Uterus (tissue), 4 donors: ENCODE measurements around the gene PRDM15. TPM values are rescaled to one million over a fixed set of nuclear protein-coding genes. Genes with fewer than 3 reads are reported as not detected.

Experiments used
- DNase-seq, 2 donors: peaks; one replicate each; pipeline ENCODE4 v3.0.0-alpha.2; 2019 to 2020
- H3K27ac ChIP-seq, 2 donors: fragments of 200-600 bp; sonication (generic); 1 replicate in 1 of 2; 2 replicates in 1 of 2; pipeline ENCODE4 v1.5.1; 2016 to 2018
- H3K27me3 ChIP-seq, 2 donors: fragments of 200-600 bp; sonication (generic); one replicate each; pipeline ENCODE4 v1.5.1; 2018 to 2019; ENCODE audit warnings: control low read depth in 1 of 2
- H3K36me3 ChIP-seq, 2 donors: fragments of 200-600 bp; sonication (generic); one replicate each; pipeline ENCODE4 v1.5.1; 2019; ENCODE audit warnings: control low read depth in 1 of 2
- H3K4me1 ChIP-seq, 2 donors: fragments of 200-600 bp; sonication (generic); one replicate each; pipeline ENCODE4 v1.5.1; 2018 to 2019; ENCODE audit warnings: control low read depth in 1 of 2
- H3K4me3 ChIP-seq, 2 donors: fragments of 200-600 bp; sonication (generic); 1 replicate in 1 of 2; 2 replicates in 1 of 2; pipeline ENCODE4 v1.5.1; 2018 to 2019; ENCODE audit warnings: mild to moderate bottlenecking in 1 of 2
- H3K9me3 ChIP-seq, 2 donors: fragments of 200-600 bp; sonication (generic); one replicate each; pipeline ENCODE4 v1.5.1; 2019; ENCODE audit warnings: control low read depth in 1 of 2
- POLR2A ChIP-seq, 2 donors: fragments of 450-650 bp; IDR thresholded peaks; one replicate each; pipeline ENCODE4 v1.6.1; 2016; ENCODE audit warnings: antibody characterized with exemption in 2 of 2, mild to moderate bottlenecking in 1 of 2, moderate library complexity in 1 of 2
- intact Hi-C: fragments of 100-400 bp; cut with DNase I; formaldehyde crosslinking; loops from one replicate; pipeline ENCODE4 v1.15.1; 2023; ENCODE audit warnings: low total_unique reads
- total RNA-seq, 4 donors: library from RNA; depleted of rRNA in 3 of 4; stranded (reverse); fragments of >200 nt in 3 of 4; gene quantifications; one replicate each; pipeline versions ENCODE4 v1.1.0 to v1.2.4, GENCODE V29; 2014 to 2023
- TF ChIP-seq, protein P1 (sequence below), 4 experiments: fragments of 200-600 bp in 2 of 4; fragments of 450-650 bp in 2 of 4; sonication (generic) in 2 of 4; IDR thresholded peaks; one replicate each; pipeline ENCODE4 v1.5.1; 2016 to 2019; ENCODE audit warnings: antibody characterized with exemption in 4 of 4, mild to moderate bottlenecking in 2 of 4, moderate library complexity in 1 of 4
- donor health status: DM: yes; HTN: yes; CAD: no.

PRDM15 gene
- total RNA-seq, 4 donors from 2014 or later, result 5.9 to 11.0 (median 6.5) TPM

DNA sequence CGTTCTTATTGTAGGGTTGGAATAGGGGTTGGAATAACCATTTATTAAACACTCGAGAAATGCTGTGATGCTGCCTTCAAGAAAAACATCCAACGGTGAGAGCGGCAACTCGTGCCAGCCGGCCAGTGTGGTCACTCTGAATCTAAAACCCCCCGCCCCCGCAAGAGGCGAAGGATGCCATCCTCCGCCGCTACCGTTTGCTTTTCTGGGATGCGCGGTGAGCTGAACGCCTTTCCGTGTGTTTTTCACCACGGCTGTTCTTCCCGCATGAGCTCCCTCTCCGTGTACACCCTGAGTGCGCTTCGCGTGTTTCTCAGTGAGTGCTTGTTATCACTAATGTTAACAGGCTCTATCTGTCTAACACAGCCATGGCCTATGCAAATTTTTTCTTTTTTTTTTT, 70.3 kb downstream of the PRDM15 start:
- Histone ChIP-seq H3K36me3 (no peaks in the 10 kb centered on the region), H3K27ac (no peak overlapping the region), H3K9me3 (no peaks in the 10 kb centered on the region), H3K4me3 (no peak overlapping the region), H3K27me3 (no peaks in the 10 kb centered on the region), H3K4me1 (no peaks in the 10 kb centered on the region)
- TF ChIP-seq, protein P1, sequence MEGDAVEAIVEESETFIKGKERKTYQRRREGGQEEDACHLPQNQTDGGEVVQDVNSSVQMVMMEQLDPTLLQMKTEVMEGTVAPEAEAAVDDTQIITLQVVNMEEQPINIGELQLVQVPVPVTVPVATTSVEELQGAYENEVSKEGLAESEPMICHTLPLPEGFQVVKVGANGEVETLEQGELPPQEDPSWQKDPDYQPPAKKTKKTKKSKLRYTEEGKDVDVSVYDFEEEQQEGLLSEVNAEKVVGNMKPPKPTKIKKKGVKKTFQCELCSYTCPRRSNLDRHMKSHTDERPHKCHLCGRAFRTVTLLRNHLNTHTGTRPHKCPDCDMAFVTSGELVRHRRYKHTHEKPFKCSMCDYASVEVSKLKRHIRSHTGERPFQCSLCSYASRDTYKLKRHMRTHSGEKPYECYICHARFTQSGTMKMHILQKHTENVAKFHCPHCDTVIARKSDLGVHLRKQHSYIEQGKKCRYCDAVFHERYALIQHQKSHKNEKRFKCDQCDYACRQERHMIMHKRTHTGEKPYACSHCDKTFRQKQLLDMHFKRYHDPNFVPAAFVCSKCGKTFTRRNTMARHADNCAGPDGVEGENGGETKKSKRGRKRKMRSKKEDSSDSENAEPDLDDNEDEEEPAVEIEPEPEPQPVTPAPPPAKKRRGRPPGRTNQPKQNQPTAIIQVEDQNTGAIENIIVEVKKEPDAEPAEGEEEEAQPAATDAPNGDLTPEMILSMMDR (IDR thresholded peaks at IDR 0.05), result no peak
- TF ChIP-seq POLR2A (IDR thresholded peaks at IDR 0.05), result no peak
- intact Hi-C loops, result no loop called here
- DNase-seq, result no peak

DNA sequence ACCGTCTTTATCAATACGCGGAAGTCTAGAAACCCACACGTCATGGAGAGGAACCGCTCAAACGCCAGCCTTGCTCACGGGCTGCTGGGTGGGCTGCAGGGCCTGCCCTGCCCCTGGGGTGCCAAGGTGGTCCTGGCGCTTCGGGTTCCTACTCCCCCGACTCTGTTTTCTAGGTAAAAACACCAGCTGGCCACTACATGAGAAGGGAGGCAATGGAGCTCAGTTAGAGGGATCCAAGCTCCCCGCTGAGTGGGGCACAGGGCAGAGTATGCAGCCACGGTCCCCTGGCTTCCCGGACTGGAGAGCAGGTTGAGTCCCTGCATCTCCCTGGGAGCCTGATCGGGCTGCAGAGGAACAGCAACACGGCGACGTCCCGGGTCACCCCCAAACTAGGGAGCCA, 71.0 kb downstream of the PRDM15 start:
- no peak for TF ChIP-seq POLR2A (IDR thresholded peaks at IDR 0.05)
- TF ChIP-seq, protein P1 (IDR thresholded peaks at IDR 0.05), result no peak
- H3K27ac ChIP-seq, result no peak overlapping the region
- H3K9me3 ChIP-seq, result no peaks in the 10 kb centered on the region
- intact Hi-C loops, result no loop called here
- no peaks in the 10 kb centered on the region for H3K4me1 ChIP-seq
- H3K4me3 ChIP-seq, result no peak overlapping the region
- no peaks in the 10 kb centered on the region for H3K36me3 ChIP-seq
- H3K27me3 ChIP-seq, result no peaks in the 10 kb centered on the region
- DNase-seq, result no peak

DNA sequence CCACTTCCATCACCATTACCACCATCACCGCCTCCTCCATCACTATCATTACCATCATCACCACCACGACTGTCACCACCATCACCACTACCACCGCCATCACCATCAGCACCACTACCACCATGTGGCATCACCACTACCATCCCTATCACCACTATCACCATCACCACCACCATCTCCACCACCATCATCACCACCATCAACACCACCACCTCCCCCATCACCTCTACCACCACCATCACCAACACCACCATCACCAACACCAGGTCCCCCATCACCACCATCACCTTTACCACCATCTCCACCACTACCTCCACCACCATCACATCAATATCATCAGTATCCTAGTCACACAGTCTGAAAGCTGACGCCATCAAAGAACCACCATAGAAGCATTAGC, 72.4 kb downstream of the PRDM15 start:
- H3K27me3 ChIP-seq, result no peaks in the 10 kb centered on the region
- intact Hi-C loops, result no loop called here
- H3K4me3 ChIP-seq, result no peak overlapping the region
- no peaks in the 10 kb centered on the region for H3K4me1 ChIP-seq
- DNase-seq, result no peak
- no peak overlapping the region for H3K27ac ChIP-seq
- no peaks in the 10 kb centered on the region for H3K36me3 ChIP-seq
- TF ChIP-seq, protein P1 (IDR thresholded peaks at IDR 0.05), result no peak
- no peak for TF ChIP-seq POLR2A (IDR thresholded peaks at IDR 0.05)
- H3K9me3 ChIP-seq, result no peaks in the 10 kb centered on the region

DNA sequence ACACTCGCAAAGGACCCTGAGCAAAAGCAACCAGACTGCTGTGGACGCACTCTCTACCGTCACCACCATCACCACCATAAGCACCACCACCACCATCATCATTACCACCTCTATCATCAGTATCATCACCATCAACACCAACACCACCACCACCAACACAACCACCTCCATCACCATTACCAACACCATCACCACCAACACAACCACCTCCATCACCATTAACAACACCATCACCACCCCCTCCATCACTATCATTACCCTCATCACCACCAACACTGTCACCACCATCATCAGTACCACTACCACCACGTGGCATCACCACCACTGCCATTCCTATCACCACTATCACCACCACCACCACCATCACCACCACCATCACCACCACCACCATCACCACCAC, 73.5 kb downstream of the PRDM15 start:
- intact Hi-C loops, result no loop called here
- no peak overlapping the region for H3K27ac ChIP-seq
- H3K36me3 ChIP-seq, result no peaks in the 10 kb centered on the region

DNA sequence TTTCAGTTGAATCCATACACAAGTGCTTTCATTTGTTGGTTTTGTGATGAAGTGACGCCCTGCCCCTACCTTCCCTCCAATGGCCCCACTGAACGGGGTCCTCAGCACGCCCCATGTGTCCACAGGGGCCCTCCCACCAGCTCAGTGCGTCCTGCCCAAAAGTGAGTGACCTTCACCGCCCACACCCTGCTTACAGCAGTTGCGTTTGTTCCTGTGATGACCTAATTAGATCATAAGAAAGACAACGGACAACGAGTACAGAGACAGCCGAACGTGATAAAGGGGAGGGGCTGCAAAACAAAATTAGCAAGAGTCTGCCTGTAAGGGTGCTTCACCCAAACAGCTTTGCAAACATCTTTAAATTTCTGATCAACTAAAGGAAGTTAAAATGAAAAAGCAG, 74.1 kb downstream of the PRDM15 start:
- Histone ChIP-seq H3K4me1 (no peaks in the 10 kb centered on the region), H3K4me3 (no peak overlapping the region), H3K27me3 (no peaks in the 10 kb centered on the region), H3K27ac (no peak overlapping the region), H3K9me3 (no peaks in the 10 kb centered on the region), H3K36me3 (no peaks in the 10 kb centered on the region)
- intact Hi-C loops, result no loop called here
- no peak for DNase-seq
- no peak for TF ChIP-seq POLR2A (IDR thresholded peaks at IDR 0.05)
- TF ChIP-seq, protein P1 (IDR thresholded peaks at IDR 0.05), result no peak

More for the DNA sequence above, 73.5 kb downstream of the PRDM15 start:
- Histone ChIP-seq H3K4me1 (no peaks in the 10 kb centered on the region), H3K9me3 (no peaks in the 10 kb centered on the region), H3K27me3 (no peaks in the 10 kb centered on the region), H3K4me3 (no peak overlapping the region)
- DNase-seq, result no peak
- TF ChIP-seq POLR2A (IDR thresholded peaks at IDR 0.05), result no peak
- TF ChIP-seq, protein P1 (IDR thresholded peaks at IDR 0.05), result no peak
